ENCODE data around the gene MX1.

DNA sequence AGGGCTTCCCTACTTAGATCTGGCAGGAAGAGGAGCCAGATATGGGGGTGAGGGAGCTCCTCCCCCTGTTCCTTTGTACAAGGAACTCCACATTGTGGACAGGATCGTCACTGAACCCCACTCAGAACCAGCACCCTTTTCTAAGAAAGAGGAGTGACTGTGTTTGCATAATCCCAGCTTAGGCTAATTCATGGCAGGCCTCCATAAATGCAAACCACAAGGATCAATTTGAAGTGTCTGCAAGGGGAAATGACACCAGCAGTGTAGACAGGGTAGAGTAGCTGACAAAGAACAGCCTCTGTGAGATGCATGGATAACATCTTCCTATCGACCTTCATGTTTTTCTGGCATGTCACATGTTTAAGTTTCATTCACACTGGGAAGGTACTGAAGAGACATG, 11.7 kb downstream of the MX1 start:
- TF ChIP-seq POLR2A (IDR thresholded peaks at IDR 0.05) (no peak), POLR2AphosphoS5 (IDR thresholded peaks at IDR 0.05) (no peak), CTCF (IDR thresholded peaks at IDR 0.05) (no peak)
